Activated gamma-delta T cell treated with anti-CD3 and anti-CD28 coated beads, Interleukin-2, amount 50 U/mL, for 16 hours (primary cell): ENCODE data around the gene CEP72.

ENCODE experiments used
- DNase-seq: peaks from one replicate; pipeline ENCODE4 v3.0.0-alpha.2; 2020; ENCODE audit warnings: low read depth

CEP72 gene

DNA sequence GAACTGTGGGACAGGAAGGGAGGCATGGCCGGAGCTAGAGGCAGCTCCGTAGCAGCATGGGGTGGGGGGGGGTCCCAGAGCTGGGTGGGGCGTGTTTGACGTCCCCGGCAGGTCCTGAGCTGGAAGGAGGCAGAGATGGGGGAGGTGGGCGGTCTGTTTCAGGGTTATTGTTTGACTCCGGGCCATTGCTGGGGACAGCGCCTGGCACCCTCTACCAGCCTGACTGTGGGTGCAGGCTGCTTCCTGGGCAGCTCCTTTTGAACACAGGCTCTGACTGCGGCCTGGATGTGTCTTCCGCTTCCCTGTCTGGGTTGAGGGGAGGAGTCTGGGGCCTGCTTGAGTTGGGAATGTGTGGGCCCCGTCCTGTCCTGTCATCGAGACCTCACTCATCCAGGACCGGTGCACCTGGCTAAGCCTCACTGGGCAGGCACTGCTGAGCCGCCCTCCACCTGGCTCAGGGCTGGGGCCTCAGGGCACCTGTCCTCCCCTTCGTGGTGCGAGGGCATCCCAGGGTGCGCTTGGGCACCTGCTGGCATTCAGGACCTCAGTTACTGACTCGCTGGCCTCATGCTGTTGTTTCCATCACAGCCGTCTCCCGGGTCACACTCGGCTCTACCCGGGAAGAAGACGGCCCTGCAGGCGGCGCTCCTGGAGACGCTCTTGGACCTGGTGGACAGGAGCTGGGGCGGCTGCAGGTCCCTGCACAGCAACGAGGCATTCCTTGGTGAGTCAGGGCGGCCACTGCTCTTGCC lies 26.5 kb downstream of the CEP72 start:
- no peak for DNase-seq

DNA sequence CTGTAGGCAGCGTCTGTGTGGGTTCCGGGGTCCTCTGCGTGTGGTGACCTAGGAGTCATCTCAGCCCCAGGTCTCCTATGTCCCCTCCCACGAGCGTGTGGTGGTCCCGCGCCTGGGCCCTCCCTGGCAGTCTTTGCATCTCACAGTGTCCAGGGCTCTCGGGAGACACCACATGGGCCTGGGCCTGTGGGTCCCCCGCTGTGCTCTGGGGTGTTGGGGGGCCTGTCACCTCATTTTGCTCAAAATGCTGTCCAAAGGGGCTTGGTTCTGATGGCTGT lies 27.1 kb downstream of the CEP72 start:
- no peak for DNase-seq

DNA sequence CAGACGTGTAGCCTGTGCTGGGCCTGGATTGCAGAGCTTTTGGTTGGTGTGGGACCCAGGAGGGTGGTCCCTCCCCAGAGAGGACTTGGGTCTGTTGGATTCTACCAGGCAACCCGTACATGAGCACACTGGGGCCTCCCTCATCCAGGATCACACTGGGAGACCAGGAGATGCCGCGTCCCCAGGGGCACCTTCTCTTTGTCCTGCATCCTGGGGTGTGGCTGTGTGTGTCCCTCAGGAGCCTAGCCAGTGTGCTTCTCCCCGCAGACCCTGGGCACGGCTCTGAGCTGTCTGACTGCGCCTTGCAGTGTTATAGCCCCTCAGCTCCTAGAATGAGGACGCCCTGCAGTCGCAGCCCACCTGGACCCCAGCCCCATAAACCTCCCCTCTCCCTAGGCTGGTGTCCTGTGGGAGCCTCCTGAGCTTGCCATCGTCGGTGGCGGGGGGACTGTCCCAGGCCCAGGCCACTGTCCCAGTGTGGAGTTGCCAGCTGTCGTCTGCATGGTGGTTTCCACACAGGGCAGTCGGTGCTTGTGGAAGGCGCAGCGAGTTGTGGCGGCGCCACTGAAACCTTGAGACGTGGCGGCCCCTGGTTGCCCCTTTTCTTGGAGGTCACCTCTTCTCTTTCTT lies 27.6 kb downstream of the CEP72 start:
- no peak for DNase-seq

DNA sequence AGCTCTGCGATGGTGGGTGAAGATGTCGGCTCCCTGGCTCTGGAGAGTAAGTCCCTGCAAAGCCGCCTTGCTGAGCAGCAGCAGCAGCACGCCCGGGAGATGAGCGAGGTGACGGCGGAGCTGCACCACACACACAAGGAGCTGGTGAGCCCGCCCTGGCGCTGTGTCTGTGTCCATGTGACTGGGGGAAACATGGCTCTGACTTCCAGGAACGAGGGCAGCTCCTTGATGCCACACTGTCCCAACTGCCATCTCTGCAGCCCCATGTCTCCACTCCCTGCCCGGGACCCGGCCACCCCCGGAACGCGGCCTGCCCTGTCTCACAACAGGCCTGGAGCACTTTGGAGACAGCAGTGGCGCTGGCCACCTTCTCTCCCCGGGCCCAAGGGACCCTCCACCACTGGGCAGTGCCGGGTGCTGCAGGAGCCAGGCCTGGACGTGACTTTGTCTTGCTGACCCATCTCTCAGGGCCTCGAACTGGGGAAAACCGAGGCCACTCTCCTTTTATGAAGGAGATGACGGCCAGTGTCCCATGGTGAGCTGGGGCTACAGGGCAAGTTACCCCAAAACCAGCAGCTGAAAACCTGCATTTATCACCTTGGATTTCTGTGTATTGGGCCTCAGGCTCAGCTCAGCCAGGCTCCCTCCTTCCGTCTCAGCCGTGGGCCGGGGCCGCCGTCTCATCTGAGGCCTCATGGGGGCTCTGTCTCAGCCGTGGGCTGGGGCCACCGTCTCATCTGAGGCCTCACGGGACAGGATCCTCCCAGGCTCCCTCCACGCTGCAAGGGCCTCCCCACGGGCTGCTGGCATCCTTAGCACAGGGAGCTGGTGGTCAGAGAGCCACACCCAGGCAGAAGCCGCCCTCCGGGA lies 28.6 kb downstream of the CEP72 start:
- DNase-seq, result no peak

- DNase-seq, result no peak
These were observed 29.2 kb downstream of the CEP72 start for GRCh38 chr5:641331-641765.

DNA sequence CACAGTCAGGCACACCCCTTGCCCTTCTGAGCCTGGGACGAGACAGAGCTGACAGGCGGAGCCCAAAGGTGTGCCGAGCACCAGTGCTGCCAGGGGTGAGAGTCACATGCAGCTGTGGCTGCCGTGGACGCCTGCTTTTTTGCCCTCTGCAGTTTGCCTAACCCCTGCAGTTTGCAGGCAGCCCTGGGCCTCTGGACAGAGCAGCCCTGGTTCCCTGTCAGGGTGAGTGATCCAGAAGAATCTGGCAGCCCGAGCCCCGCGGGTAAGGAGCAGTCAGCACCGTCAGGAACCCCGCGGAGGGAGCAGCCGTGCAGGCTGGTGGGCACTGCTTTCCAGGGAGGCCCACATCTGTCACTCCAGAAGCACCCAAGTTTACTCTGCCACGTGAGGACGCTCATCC lies 30.3 kb downstream of the CEP72 start:
- DNase-seq, result no peak

- no peak for DNase-seq
These were observed 31.2 kb downstream of the CEP72 start for GRCh38 chr5:643351-643801.

DNA sequence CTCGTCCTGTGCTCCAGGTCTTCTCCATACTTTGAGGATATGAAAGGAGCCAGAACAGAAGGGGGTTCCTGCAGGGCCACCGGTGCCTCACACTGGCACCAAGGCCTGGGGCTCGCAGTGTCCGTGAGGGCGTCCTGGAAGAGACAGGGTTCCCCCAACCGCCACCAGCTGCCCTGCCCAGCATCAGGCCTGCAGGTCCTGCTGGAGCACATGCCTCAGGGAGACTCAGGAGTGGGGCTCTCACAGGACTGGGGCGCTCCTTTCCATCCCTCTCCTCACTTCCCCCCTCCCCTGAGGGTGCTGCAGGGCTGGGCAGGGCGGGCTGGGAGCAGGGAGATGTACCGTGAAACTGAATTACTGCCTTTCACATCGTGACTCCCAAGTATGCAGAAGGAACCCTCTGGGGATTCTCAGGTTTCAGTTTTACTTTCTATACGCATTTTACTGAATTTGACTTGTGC lies 31.7 kb downstream of the CEP72 start:
- no peak for DNase-seq

DNA sequence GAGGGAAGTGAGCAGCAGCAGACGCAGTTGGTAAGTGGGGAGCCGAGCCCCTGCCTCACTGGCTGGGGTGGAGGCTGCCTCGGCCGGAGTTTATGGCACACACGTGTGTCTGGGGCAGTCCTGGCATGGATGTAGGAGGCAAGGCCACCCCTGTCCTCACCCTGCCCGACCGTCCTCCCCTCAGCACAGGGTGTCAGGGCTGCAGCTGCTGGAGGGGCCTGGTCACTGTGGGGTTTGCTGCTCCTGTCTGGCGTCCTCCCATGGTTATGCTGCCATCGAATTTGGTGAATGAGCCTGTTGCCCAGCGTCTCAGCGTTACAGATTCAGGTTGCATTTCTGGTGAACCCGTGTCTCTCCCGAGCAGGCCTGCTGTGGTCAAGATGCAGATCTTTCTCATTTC lies 32.4 kb downstream of the CEP72 start:
- DNase-seq, result no peak

- DNase-seq, result no peak
These were observed 32.8 kb downstream of the CEP72 start for GRCh38 chr5:644971-645370.

DNA sequence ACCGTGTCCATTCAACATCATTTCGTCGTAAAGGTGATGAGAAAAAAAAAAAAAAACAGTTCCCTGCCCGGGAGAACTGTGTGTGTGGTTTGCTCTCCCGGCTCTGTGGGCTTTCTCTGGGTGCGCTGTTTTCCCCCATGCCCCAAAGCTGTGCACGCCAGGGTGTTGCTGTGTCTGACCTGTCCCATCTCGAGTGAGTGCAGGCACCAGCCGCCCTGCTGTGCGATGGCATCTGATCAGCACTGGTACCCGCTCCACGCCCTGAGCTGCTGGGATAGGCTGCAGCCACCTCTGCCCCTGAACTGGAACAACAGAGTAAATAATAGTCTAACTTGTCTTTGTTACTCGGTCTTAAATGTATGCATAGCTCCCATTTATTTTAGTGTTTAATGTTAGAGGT lies 33.3 kb downstream of the CEP72 start:
- no peak for DNase-seq

DNA sequence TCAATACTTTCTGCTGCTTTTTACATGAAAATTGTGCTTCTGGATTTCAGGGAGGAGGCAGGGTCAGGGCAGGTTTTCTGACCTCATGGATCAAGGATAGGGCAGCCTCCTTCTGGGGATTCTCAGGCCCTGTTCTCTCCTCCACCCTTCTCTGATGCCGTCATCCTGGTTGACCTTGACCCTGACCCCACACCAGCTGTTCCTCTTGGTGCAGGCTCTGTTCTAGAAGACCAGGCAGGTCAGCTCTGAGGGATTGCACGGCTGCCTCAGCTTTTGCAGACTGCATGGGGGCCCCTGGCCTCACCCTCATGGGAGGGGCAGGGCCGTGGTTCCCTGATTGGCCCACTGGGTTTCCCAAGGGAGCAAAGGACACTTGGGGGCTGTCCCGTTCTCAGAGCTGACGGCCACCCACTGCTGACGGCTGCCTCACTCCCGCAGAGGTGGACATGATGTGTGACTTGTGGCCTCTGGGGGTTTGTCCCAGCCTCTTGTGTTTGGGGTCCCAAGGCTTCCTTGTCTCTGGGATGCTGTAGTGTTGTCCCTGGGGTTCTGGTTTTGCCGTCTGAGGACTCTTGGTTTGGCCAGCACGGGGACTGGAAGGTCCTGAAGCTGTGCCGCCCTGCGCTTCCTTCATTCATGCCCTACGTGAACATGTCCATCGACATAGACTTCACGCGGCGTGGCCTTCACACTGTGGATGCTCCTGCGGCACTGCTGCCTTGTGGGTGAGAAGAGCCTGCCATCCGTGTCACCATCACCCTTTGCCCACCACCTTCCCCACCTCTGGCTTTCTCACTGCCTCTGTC lies 34.5 kb downstream of the CEP72 start:
- DNase-seq, result no peak

- no peak for DNase-seq
These were observed 35.2 kb downstream of the CEP72 start for GRCh38 chr5:647311-647710.

DNA sequence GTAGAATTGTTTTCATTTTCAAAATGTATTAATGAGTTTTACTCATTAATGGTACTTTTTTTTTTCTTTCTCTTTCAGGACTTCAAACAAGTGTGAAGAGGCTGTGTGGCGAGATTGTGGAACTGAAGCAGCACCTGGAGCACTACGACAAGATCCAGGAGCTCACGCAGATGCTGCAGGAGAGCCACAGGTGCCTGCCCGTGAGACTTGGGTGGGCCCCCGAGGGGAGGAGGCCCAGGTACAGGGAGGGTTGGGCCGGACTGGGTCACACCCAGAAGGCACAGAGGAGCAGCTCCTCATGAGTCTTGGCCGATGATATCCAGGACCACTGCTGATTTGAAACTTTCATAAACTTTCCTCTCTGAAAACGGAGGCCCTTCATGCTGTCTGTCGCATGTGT lies 35.6 kb downstream of the CEP72 start:
- DNase-seq, result no peak

DNA sequence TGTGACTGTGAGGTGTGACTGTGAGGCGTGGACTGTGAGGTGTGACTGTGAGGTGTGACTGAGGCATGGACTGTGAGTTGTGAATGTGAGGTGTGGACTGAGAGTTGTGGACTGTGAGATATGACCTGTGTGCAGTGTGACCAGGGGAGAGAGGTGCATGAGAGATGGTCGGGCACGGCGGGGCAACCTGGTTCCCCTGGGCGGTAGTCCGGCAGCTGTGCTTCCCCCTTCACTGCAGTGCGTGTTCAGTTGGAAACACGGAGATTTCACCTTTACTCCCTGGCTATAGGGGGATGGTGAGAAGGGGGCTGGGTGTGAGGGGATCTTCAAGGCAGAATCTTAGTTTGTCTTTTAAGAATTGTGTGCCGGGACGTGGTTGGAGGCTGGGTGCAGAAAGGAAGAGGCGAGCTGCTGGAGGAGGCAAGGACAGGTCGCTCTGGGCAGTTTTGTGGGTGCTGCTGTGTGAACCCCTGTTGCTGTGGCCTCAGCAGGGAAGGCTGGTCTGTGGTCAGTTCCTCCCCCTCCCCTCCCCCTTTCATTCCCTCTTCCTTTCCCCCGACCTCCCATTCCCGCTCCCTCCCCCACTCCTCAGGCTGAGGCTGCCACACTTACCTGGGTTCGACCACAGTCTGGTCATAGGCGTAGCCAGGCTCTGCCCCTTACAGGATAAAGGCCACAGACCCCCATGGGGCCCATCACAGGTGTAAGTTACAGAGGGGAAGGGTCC lies 39.3 kb downstream of the CEP72 start:
- no peak for DNase-seq

GRCh38 chr5:652023-652515 lies 39.9 kb downstream of the CEP72 start:
- no peak for DNase-seq

- DNase-seq, result no peak
These were observed 40.7 kb downstream of the CEP72 start for GRCh38 chr5:652773-653350.

DNA sequence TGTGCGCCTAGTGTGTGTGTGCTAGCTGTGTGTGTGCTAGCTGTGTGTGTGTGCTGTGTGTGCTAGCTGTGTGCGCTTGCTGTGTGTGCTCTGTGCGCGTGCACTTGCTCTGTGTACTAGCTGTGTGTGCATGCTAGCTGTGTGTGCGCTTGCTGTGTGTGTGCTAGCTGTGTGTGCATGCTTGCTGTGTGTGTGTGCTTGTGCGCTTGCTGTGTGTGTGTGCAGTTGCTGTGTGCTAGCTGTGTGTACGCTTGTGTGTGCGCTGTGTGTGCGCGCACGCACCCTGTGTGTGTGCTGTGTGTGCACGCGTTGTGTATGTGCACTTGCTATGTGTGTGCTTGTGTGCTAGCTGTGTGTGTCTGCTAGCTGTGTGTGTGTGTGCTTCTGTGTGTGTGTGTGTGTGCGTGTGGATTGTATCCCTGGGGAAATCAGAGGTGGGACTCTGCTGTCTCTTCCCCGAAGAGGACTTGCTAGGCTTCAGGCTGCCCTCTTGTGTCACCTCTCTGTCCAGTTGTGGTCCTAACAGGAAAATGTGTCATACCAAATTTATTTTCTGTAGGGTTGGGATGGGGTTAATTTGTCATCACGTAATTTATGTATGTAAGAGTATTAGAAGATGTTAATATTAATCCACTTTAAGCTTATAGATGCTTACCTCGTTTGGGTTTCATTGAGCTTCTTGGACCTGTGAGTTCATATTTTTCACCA lies 42.1 kb downstream of the CEP72 start:
- no peak for DNase-seq

DNA sequence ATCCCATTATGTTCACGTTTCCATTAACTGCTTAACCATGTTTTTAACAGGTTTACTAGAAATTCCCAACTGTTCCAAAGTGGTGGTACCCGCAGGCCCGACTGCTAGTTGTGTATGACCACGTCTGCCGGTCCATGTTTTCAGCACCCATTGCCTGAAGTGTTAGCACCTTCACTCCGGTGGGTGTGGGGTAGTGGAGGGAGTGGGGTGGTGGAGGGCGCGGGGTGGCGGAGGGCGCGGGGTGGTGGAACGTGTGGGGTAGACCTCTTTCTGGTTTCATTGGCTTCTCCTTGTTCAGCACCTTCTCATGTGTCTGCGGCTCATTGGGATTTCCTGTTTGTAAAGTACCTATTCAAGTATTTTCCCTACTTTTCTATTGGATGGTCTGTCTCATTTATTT lies 43.3 kb downstream of the CEP72 start:
- DNase-seq, result no peak

DNA sequence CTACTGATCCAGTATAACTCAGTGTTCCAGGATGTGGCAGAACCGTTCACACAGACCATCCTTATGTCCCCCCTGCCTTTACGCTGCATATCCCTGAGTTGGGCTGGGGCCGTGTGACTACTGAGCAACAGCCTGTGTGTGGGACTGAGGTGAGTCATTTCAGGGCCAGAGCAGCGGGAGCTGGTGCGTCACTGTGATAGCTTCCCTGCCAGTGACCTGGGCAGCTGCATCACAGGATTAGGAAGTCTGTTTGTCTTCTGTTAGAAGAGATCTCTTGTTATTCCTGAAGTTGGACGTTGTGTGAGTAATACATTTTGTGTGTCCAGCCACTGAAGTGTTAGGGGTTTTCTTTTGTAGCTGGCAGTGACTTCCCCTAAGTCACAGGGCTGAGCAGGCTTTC lies 45.4 kb downstream of the CEP72 start:
- no peak for DNase-seq
